ENCODE measurements around the gene C1orf50.

C1orf50 gene

GRCh38 chr1:42774928-42775526, 8.0 kb downstream of the C1orf50 start:
- Histone ChIP-seq H3K9ac (ENCODE audit: insufficient read length, low read depth) (no peak overlapping the region), H3K9me3 (ENCODE audit: insufficient read depth, low read length) (no peaks in the 10 kb centered on the region), H3K36me3 (ENCODE audit: insufficient read depth, insufficient read length, low read length) (peaks cover 89% of the 10 kb centered on the region), H3K4me1 (ENCODE audit: insufficient read depth, insufficient read length) (no peaks in the 10 kb centered on the region), H3K4me3 (ENCODE audit: insufficient read length, low read depth) (no peak overlapping the region), H3K27me3 (ENCODE audit: insufficient read depth, insufficient read length) (no peaks in the 10 kb centered on the region)
- TF ChIP-seq ZNF274 (IDR thresholded peaks at IDR 0.05; ENCODE audit: low read depth, low read length) (no peak), YY1 (IDR thresholded peaks at IDR 0.05; ENCODE audit: insufficient read depth, insufficient read length) (no peak), SUZ12 (IDR thresholded peaks at IDR 0.05; ENCODE audit: extremely low read depth, insufficient read depth, insufficient read length) (no peak)
- no peak for DNase-seq (ENCODE audit: low read depth, low spot score)

- H3K4me1 ChIP-seq (ENCODE audit: insufficient read depth, insufficient read length), result no peaks in the 10 kb centered on the region
- H3K27me3 ChIP-seq (ENCODE audit: insufficient read depth, insufficient read length), result no peaks in the 10 kb centered on the region
- no peak for DNase-seq (ENCODE audit: low read depth, low spot score)
- no peak for TF ChIP-seq SUZ12 (IDR thresholded peaks at IDR 0.05; ENCODE audit: extremely low read depth, insufficient read depth, insufficient read length)
- no peak for TF ChIP-seq YY1 (IDR thresholded peaks at IDR 0.05; ENCODE audit: insufficient read depth, insufficient read length)
- TF ChIP-seq ZNF274 (IDR thresholded peaks at IDR 0.05; ENCODE audit: low read depth, low read length), result no peak
- no peak overlapping the region for H3K9ac ChIP-seq (ENCODE audit: insufficient read length, low read depth)
- no peak overlapping the region for H3K4me3 ChIP-seq (ENCODE audit: insufficient read length, low read depth)
- H3K36me3 ChIP-seq (ENCODE audit: insufficient read depth, insufficient read length, low read length), result peaks cover 90% of the 10 kb centered on the region
- no peaks in the 10 kb centered on the region for H3K9me3 ChIP-seq (ENCODE audit: insufficient read depth, low read length)
Observed at GRCh38 chr1:42776502-42776901, 9.5 kb downstream of the C1orf50 start.

- DNase-seq (ENCODE audit: low read depth, low spot score), result peak; percentile 56
- Histone ChIP-seq H3K4me3 (ENCODE audit: insufficient read length, low read depth) (no peak overlapping the region), H3K36me3 (ENCODE audit: insufficient read depth, insufficient read length, low read length) (peaks cover 86% of the 10 kb centered on the region), H3K9ac (ENCODE audit: insufficient read length, low read depth) (no peak overlapping the region), H3K27me3 (ENCODE audit: insufficient read depth, insufficient read length) (no peaks in the 10 kb centered on the region), H3K9me3 (ENCODE audit: insufficient read depth, low read length) (no peaks in the 10 kb centered on the region), H3K4me1 (ENCODE audit: insufficient read depth, insufficient read length) (no peaks in the 10 kb centered on the region)
- no peak for TF ChIP-seq SUZ12 (IDR thresholded peaks at IDR 0.05; ENCODE audit: extremely low read depth, insufficient read depth, insufficient read length)
- no peak for TF ChIP-seq YY1 (IDR thresholded peaks at IDR 0.05; ENCODE audit: insufficient read depth, insufficient read length)
- no peak for TF ChIP-seq ZNF274 (IDR thresholded peaks at IDR 0.05; ENCODE audit: low read depth, low read length)
Observed at GRCh38 chr1:42777852-42778251, 10.8 kb downstream of the C1orf50 start.

- Histone ChIP-seq H3K36me3 (ENCODE audit: insufficient read depth, insufficient read length, low read length) (peaks cover 85% of the 10 kb centered on the region), H3K27me3 (ENCODE audit: insufficient read depth, insufficient read length) (no peaks in the 10 kb centered on the region)
- TF ChIP-seq YY1 (IDR thresholded peaks at IDR 0.05; ENCODE audit: insufficient read depth, insufficient read length) (no peak), ZNF274 (IDR thresholded peaks at IDR 0.05; ENCODE audit: low read depth, low read length) (no peak)
Observed at GRCh38 chr1:42779725-42780124, 12.7 kb downstream of the C1orf50 start.

GRCh38 chr1:42780176-42780575, 13.1 kb downstream of the C1orf50 start:
- H3K27me3 ChIP-seq (ENCODE audit: insufficient read depth, insufficient read length), result no peaks in the 10 kb centered on the region
- no peaks in the 10 kb centered on the region for H3K4me1 ChIP-seq (ENCODE audit: insufficient read depth, insufficient read length)
- no peak for TF ChIP-seq YY1 (IDR thresholded peaks at IDR 0.05; ENCODE audit: insufficient read depth, insufficient read length)
- no peak for TF ChIP-seq SUZ12 (IDR thresholded peaks at IDR 0.05; ENCODE audit: extremely low read depth, insufficient read depth, insufficient read length)
- TF ChIP-seq ZNF274 (IDR thresholded peaks at IDR 0.05; ENCODE audit: low read depth, low read length), result no peak
- H3K9ac ChIP-seq (ENCODE audit: insufficient read length, low read depth), result no peak overlapping the region
- H3K36me3 ChIP-seq (ENCODE audit: insufficient read depth, insufficient read length, low read length), result peaks cover 84% of the 10 kb centered on the region
- no peak for DNase-seq (ENCODE audit: low read depth, low spot score)
- no peaks in the 10 kb centered on the region for H3K9me3 ChIP-seq (ENCODE audit: insufficient read depth, low read length)
- no peak overlapping the region for H3K4me3 ChIP-seq (ENCODE audit: insufficient read length, low read depth)

More at GRCh38 chr1:42779725-42780124, 12.7 kb downstream of the C1orf50 start:
- Histone ChIP-seq H3K4me1 (ENCODE audit: insufficient read depth, insufficient read length) (no peaks in the 10 kb centered on the region), H3K4me3 (ENCODE audit: insufficient read length, low read depth) (no peak overlapping the region), H3K9ac (ENCODE audit: insufficient read length, low read depth) (no peak overlapping the region), H3K9me3 (ENCODE audit: insufficient read depth, low read length) (no peaks in the 10 kb centered on the region)
- no peak for DNase-seq (ENCODE audit: low read depth, low spot score)

- DNase-seq (ENCODE audit: low read depth, low spot score), result no peak
- Histone ChIP-seq H3K4me3 (ENCODE audit: insufficient read length, low read depth) (no peak overlapping the region), H3K36me3 (ENCODE audit: insufficient read depth, insufficient read length, low read length) (peaks cover 56% of the 10 kb centered on the region), H3K4me1 (ENCODE audit: insufficient read depth, insufficient read length) (no peaks in the 10 kb centered on the region), H3K9me3 (ENCODE audit: insufficient read depth, low read length) (no peaks in the 10 kb centered on the region), H3K9ac (ENCODE audit: insufficient read length, low read depth) (no peak overlapping the region), H3K27me3 (ENCODE audit: insufficient read depth, insufficient read length) (no peaks in the 10 kb centered on the region)
- no peak for TF ChIP-seq SUZ12 (IDR thresholded peaks at IDR 0.05; ENCODE audit: extremely low read depth, insufficient read depth, insufficient read length)
- TF ChIP-seq YY1 (IDR thresholded peaks at IDR 0.05; ENCODE audit: insufficient read depth, insufficient read length), result no peak
- no peak for TF ChIP-seq ZNF274 (IDR thresholded peaks at IDR 0.05; ENCODE audit: low read depth, low read length)
Observed at GRCh38 chr1:42783092-42783491, 16.0 kb downstream of the C1orf50 start.

GRCh38 chr1:42784547-42784945, 17.5 kb downstream of the C1orf50 start:
- no peaks in the 10 kb centered on the region for H3K27me3 ChIP-seq (ENCODE audit: insufficient read depth, insufficient read length)
- TF ChIP-seq YY1 (IDR thresholded peaks at IDR 0.05; ENCODE audit: insufficient read depth, insufficient read length) (no peak), ZNF274 (IDR thresholded peaks at IDR 0.05; ENCODE audit: low read depth, low read length) (no peak), SUZ12 (IDR thresholded peaks at IDR 0.05; ENCODE audit: extremely low read depth, insufficient read depth, insufficient read length) (no peak)
- no peaks in the 10 kb centered on the region for H3K4me1 ChIP-seq (ENCODE audit: insufficient read depth, insufficient read length)
- no peak for DNase-seq (ENCODE audit: low read depth, low spot score)
- H3K9me3 ChIP-seq (ENCODE audit: insufficient read depth, low read length), result no peaks in the 10 kb centered on the region
- H3K36me3 ChIP-seq (ENCODE audit: insufficient read depth, insufficient read length, low read length), result peaks cover 42% of the 10 kb centered on the region
- no peak overlapping the region for H3K4me3 ChIP-seq (ENCODE audit: insufficient read length, low read depth)
- no peak overlapping the region for H3K9ac ChIP-seq (ENCODE audit: insufficient read length, low read depth)
